Sigmoid colon (tissue), 7 donors: ENCODE data around the gene ROMO1. TPM values are rescaled to one million over a fixed set of nuclear protein-coding genes. Genes with fewer than 3 reads are reported as not detected.
A peak's percentile ranks its signal among the peaks of the same experiment; 100 is the strongest.

Experiments
- DNase-seq: peaks from one replicate; pipeline ENCODE4 v3.0.0-alpha.2; 2019
- H3K27ac ChIP-seq, 4 donors: fragments of 200-600 bp; sonication (generic); one replicate each; pipeline ENCODE4 v1.5.1; 2016 to 2019; ENCODE audit warnings: mild to moderate bottlenecking in 1 of 4
- H3K27me3 ChIP-seq, 3 donors: fragments of 200-600 bp; sonication (generic); one replicate each; pipeline ENCODE4 v1.5.1; 2019; ENCODE audit warnings: mild to moderate bottlenecking in 1 of 3
- H3K36me3 ChIP-seq, 4 donors: fragments of 200-600 bp; sonication (generic); one replicate each; pipeline ENCODE4 v1.5.1; 2016 to 2019
- H3K4me1 ChIP-seq, 4 donors: fragments of 200-600 bp; sonication (generic); one replicate each; pipeline ENCODE4 v1.5.1; 2017 to 2019
- H3K4me3 ChIP-seq, 4 donors: fragments of 200-600 bp; sonication (generic); one replicate each; pipeline ENCODE4 v1.5.1; 2017 to 2019; ENCODE audit warnings: mild to moderate bottlenecking in 2 of 4, moderate library complexity in 1 of 4
- H3K9me3 ChIP-seq, 4 donors: fragments of 200-600 bp in 3 of 4; sonication (generic) in 3 of 4; one replicate each; pipeline versions ENCODE4 v1.5.1 to v1.6.1; 2013 to 2019
- CTCF ChIP-seq, 4 experiments: fragments of 450-650 bp in 3 of 4; fragments of 200-600 bp in 1 of 4; IDR thresholded peaks; one replicate each; pipeline ENCODE4 v1.5.1; 2016 to 2019; ENCODE audit warnings: antibody characterized with exemption in 4 of 4, mild to moderate bottlenecking in 3 of 4, moderate library complexity in 2 of 4
- EP300 ChIP-seq, 4 donors: sonication (generic); formaldehyde crosslinking; IDR thresholded peaks; one replicate each; pipeline ENCODE4 v1.6.1; 2017; ENCODE audit warnings: antibody characterized with exemption in 4 of 4
- POLR2A ChIP-seq, 2 donors: fragments of 450-650 bp; IDR thresholded peaks; one replicate each; pipeline ENCODE4 v1.6.1; 2016; ENCODE audit warnings: antibody characterized with exemption in 2 of 2, mild to moderate bottlenecking in 2 of 2, moderate library complexity in 2 of 2
- POLR2AphosphoS5 ChIP-seq, 4 donors: sonication (generic); formaldehyde crosslinking; IDR thresholded peaks; one replicate each; pipeline ENCODE4 v1.6.1; 2017; ENCODE audit warnings: antibody characterized with exemption in 4 of 4
- WGBS, 2 donors: extraction: QIAGEN DNeasy Blood & Tissue Kit; methylation state at CpG; one replicate each; pipeline ENCODE4 v1.1.7; 2013; 5-methylcytosine and 5-hydroxymethylcytosine counted together
- intact Hi-C: fragments of 100-400 bp; cut with DNase I; formaldehyde crosslinking; loops from one replicate; pipeline ENCODE4 v1.15.1; 2023
- polyA plus RNA-seq, 3 donors: library from polyadenylated mRNA; stranded (reverse); fragments of 200-250 nt; gene quantifications; one replicate each; pipeline ENCODE4 v1.2.3, GENCODE V29; 2013
- total RNA-seq, 4 donors: library from RNA; depleted of rRNA; stranded (reverse); fragments of >200 nt; gene quantifications; one replicate each; pipeline ENCODE4 v1.1.0, GENCODE V29; 2016
- donor health status: healthy with polysubstance abuse.
- donor health status: Bipolar disorder and iron deficiency.
- donor health status: healthy.

Gene ROMO1
- total and polyA plus RNA-seq, 7 donors: 206 to 621 (median 486) TPM

DNA sequence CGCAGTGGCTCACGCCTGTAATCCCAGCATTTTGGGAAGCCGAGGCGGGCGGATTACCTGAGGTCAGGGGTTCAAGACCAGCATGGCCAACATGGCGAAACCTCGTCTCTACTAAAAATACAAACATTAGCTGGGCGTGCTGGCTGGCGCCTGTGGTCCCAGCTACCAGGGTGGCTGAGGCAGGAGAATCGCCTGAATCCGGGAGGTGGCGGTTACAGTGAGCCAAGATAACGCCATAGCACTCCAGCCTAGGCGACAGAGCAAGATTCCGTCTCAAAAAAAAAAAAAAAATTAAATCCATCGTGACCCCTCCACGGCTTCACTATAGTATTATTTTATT is 33.3 kb upstream of the ROMO1 start:
- Histone ChIP-seq H3K4me1 (peaks cover 0 to 31% (median 21%) of the 10 kb centered on the region in 4 donors), H3K36me3 (peaks cover 0 to 28% (median 10%) of the 10 kb centered on the region in 4 donors), H3K9me3 (no peaks in the 10 kb centered on the region), H3K4me3 (no peak overlapping the region), H3K27me3 (no peaks in the 10 kb centered on the region), H3K27ac (peak overlapping the region in 1 of 4 donors; percentile 94)
- DNase-seq: no peak
- 97 to 98% methylated on average over 17 of the region's 17 CpGs for WGBS, 2 donors
- no peak for TF ChIP-seq POLR2AphosphoS5 (IDR thresholded peaks at IDR 0.05)
- TF ChIP-seq EP300 (IDR thresholded peaks at IDR 0.05): no peak
- TF ChIP-seq CTCF (IDR thresholded peaks at IDR 0.05): no peak
- no peak for TF ChIP-seq POLR2A (IDR thresholded peaks at IDR 0.05)
- intact Hi-C loops: loop anchor here (10.0 kb wide), 1 partner anchor 121 kb away; the partner anchor contains the start of gene ERGIC3

DNA sequence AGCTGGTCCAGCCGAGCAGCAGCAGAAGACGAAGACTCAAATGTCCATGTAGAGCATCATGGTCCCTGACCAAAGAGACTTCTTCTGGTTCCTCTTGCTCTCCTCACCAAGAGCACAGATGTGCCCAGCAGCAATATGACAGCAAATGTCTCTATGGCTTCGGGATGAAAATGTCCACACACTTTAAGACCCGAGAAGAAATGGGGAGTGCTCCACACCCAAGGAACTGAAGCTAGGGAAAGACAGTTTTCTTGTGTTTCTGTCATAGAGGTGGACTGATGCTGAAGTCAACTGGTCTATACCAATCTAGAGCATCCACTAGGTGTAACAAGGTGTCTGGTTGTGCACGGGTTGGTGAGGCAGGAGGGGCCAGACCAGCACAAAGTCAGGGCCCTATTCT is 30.0 kb upstream of the ROMO1 start:
- Histone ChIP-seq H3K36me3 (peaks cover 8 to 61% (median 39%) of the 10 kb centered on the region in 4 donors), H3K4me1 (no peaks in the 10 kb centered on the region), H3K4me3 (no peak overlapping the region), H3K27me3 (no peaks in the 10 kb centered on the region), H3K27ac (no peak overlapping the region), H3K9me3 (no peaks in the 10 kb centered on the region)
- WGBS, 2 donors: 95 to 96% methylated on average over 5 of the region's 5 CpGs
- intact Hi-C loops: loop anchor here (10.0 kb wide), 1 partner anchor 124 kb away; the partner anchor contains the start of gene ERGIC3
- TF ChIP-seq POLR2A (IDR thresholded peaks at IDR 0.05) (no peak), CTCF (IDR thresholded peaks at IDR 0.05) (no peak), EP300 (IDR thresholded peaks at IDR 0.05) (no peak), POLR2AphosphoS5 (IDR thresholded peaks at IDR 0.05) (no peak)
- no peak for DNase-seq

DNA sequence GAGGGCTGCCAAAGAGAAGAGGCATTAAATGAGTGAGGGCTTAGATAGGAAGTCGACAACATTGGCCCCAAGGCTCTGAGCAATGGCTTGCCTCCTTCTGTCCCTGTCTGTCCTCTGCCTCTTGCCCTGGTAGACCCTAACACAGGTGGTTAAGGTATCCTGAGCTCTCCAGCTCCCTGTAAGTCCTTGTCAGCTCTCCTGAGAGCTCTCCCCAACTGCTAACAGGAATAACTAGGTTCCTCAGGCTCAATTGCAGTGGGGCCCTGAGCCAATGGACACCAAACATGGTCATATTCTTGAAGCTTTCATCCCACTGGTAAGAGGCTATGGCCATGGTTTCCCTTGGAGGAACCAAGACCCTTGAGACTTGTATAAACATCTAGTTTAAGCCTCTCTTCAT is 29.5 kb upstream of the ROMO1 start:
- Histone ChIP-seq H3K27ac (no peak overlapping the region), H3K9me3 (no peaks in the 10 kb centered on the region), H3K4me3 (no peak overlapping the region), H3K4me1 (no peaks in the 10 kb centered on the region), H3K36me3 (peaks cover 8 to 66% (median 42%) of the 10 kb centered on the region in 4 donors), H3K27me3 (no peaks in the 10 kb centered on the region)
- intact Hi-C loops: loop anchor here (10.0 kb wide), 1 partner anchor 125 kb away; the partner anchor contains the start of gene ERGIC3
- no peak for TF ChIP-seq POLR2A (IDR thresholded peaks at IDR 0.05)
- no peak for TF ChIP-seq EP300 (IDR thresholded peaks at IDR 0.05)
- no peak for TF ChIP-seq POLR2AphosphoS5 (IDR thresholded peaks at IDR 0.05)
- TF ChIP-seq CTCF (IDR thresholded peaks at IDR 0.05): no peak
- peak; percentile 30 for DNase-seq
- 87 to 95% methylated on average over 1 of the region's 1 CpG for WGBS, 2 donors

DNA sequence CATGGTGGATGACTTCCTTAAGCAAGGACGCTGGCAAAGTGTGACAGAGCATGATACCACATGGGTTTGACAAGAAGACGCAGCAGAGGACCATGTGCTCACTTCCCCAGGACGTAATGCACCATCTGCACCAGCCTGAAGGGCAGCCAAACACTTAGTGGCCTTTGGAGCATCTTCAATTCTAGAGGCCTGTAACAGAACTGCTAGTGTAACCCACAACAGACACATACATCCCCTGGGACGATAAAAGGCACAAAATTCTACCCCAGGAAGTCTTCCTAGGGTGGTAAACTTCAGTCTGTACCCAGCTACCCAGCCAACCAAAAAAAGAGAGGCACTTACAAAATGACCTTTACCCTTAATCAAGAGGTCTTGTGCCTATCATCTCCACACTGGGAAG is 25.3 kb upstream of the ROMO1 start:
- intact Hi-C loops: no loop called here
- Histone ChIP-seq H3K9me3 (no peaks in the 10 kb centered on the region), H3K4me3 (no peak overlapping the region), H3K4me1 (no peaks in the 10 kb centered on the region), H3K27ac (no peak overlapping the region), H3K27me3 (no peaks in the 10 kb centered on the region), H3K36me3 (peaks cover 8 to 67% (median 40%) of the 10 kb centered on the region in 4 donors)
- no peak for TF ChIP-seq POLR2A (IDR thresholded peaks at IDR 0.05)
- TF ChIP-seq POLR2AphosphoS5 (IDR thresholded peaks at IDR 0.05): no peak
- TF ChIP-seq CTCF (IDR thresholded peaks at IDR 0.05): no peak
- TF ChIP-seq EP300 (IDR thresholded peaks at IDR 0.05): no peak
- DNase-seq: peak; percentile 44
- WGBS, 2 donors: 84 to 94% methylated on average over 4 of the region's 4 CpGs

- no peak overlapping the region for H3K27ac ChIP-seq
- no peaks in the 10 kb centered on the region for H3K4me1 ChIP-seq
- WGBS, 2 donors: 96% methylated on average over 8 of the region's 8 CpGs
- H3K36me3 ChIP-seq: peaks cover 8 to 60% (median 32%) of the 10 kb centered on the region in 4 donors
- no peaks in the 10 kb centered on the region for H3K9me3 ChIP-seq
- intact Hi-C loops: no loop called here
- H3K4me3 ChIP-seq: no peak overlapping the region
- DNase-seq: peak; percentile 11
- H3K27me3 ChIP-seq: no peaks in the 10 kb centered on the region
- TF ChIP-seq POLR2AphosphoS5 (IDR thresholded peaks at IDR 0.05): no peak
- no peak for TF ChIP-seq POLR2A (IDR thresholded peaks at IDR 0.05)
- no peak for TF ChIP-seq EP300 (IDR thresholded peaks at IDR 0.05)
- TF ChIP-seq CTCF (IDR thresholded peaks at IDR 0.05): no peak
These were observed 24.3 kb upstream of the ROMO1 start for GRCh38 chr20:35674921-35675320.
